Nephron progenitor cell (in vitro differentiated cells): ENCODE measurements around the gene ACVR1C.

Experiments
- DNase-seq: peaks from one replicate; pipeline ENCODE4 v3.0.0; 2021
- H3K27ac Mint-ChIP-seq: 2 replicates; pipeline ENCODE4 v1.8.0; 2021; ENCODE audit warnings: mild to moderate bottlenecking, moderate library complexity, mixed read lengths
- H3K27me3 Mint-ChIP-seq: 2 replicates; pipeline ENCODE4 v1.8.0; 2021; ENCODE audit warnings: mild to moderate bottlenecking, low read depth, mixed read lengths; ENCODE audit not compliant: poor library complexity
- H3K36me3 Mint-ChIP-seq: 2 replicates; pipeline ENCODE4 v1.8.0; 2021; ENCODE audit warnings: low read depth, mixed read lengths
- H3K4me1 Mint-ChIP-seq: 2 replicates; pipeline ENCODE4 v1.8.0; 2021; ENCODE audit warnings: mixed read lengths
- H3K4me3 Mint-ChIP-seq: 2 replicates; pipeline ENCODE4 v1.8.0; 2021; ENCODE audit warnings: mild to moderate bottlenecking, moderate library complexity, mixed read lengths
- H3K9me3 Mint-ChIP-seq: 2 replicates; pipeline ENCODE4 v1.8.0; 2021; ENCODE audit warnings: mild to moderate bottlenecking, moderate library complexity, mixed read lengths
- CTCF ChIP-seq: fragments of 200-600 bp; sonication (generic); IDR thresholded peaks from 2 replicates; pipeline ENCODE4 v1.5.0; 2021; ENCODE audit warnings: antibody characterized with exemption

Gene ACVR1C

GRCh38 chr2:157628477-157629415 is at the start of gene ACVR1C:
Gene ACVR1C, minus strand, starts transcription at chr2:157628864. Its CDS starts 220 bp downstream, at chr2:157628644.
- Mint-ChIP-seq H3K4me1 (peaks cover 6% of the 10 kb centered on the region), H3K27ac (no peak within 1 kb of the TSS), H3K36me3 (no peaks in the 10 kb centered on the region), H3K9me3 (no peaks in the 10 kb centered on the region), H3K4me3 (peak within 1 kb of the TSS; percentile 89), H3K27me3 (peaks cover 39% of the 10 kb centered on the region)
- peak; percentile 64 for TF ChIP-seq CTCF
- DNase-seq, result peak; percentile 79

GRCh38 chr2:157677941-157678340 is 49.3 kb upstream of the ACVR1C start:
- no peak for TF ChIP-seq CTCF
- H3K27ac Mint-ChIP-seq, result no peak overlapping the region
- H3K4me1 Mint-ChIP-seq, result no peaks in the 10 kb centered on the region
- no peaks in the 10 kb centered on the region for H3K36me3 Mint-ChIP-seq
- no peak overlapping the region for H3K4me3 Mint-ChIP-seq
- H3K27me3 Mint-ChIP-seq, result peaks cover 19% of the 10 kb centered on the region
- no peak for DNase-seq
- H3K9me3 Mint-ChIP-seq, result no peaks in the 10 kb centered on the region

- no peak for TF ChIP-seq CTCF
- H3K4me3 Mint-ChIP-seq, result no peak overlapping the region
These were observed 43.5 kb upstream of the ACVR1C start for GRCh38 chr2:157672129-157672528.

GRCh38 chr2:157662401-157662800 is 33.7 kb upstream of the ACVR1C start:
- H3K4me1 Mint-ChIP-seq, result no peaks in the 10 kb centered on the region
- H3K9me3 Mint-ChIP-seq, result no peaks in the 10 kb centered on the region
- H3K36me3 Mint-ChIP-seq, result no peaks in the 10 kb centered on the region
- no peaks in the 10 kb centered on the region for H3K27me3 Mint-ChIP-seq
- no peak overlapping the region for H3K27ac Mint-ChIP-seq
- no peak for TF ChIP-seq CTCF
- no peak overlapping the region for H3K4me3 Mint-ChIP-seq
- DNase-seq, result no peak

More at GRCh38 chr2:157672129-157672528, 43.5 kb upstream of the ACVR1C start:
- H3K36me3 Mint-ChIP-seq, result no peaks in the 10 kb centered on the region
- DNase-seq, result no peak
- no peak overlapping the region for H3K27ac Mint-ChIP-seq
- H3K27me3 Mint-ChIP-seq, result peaks cover under 1% of the 10 kb centered on the region
- no peaks in the 10 kb centered on the region for H3K9me3 Mint-ChIP-seq
- no peaks in the 10 kb centered on the region for H3K4me1 Mint-ChIP-seq

- no peak for DNase-seq
- no peaks in the 10 kb centered on the region for H3K9me3 Mint-ChIP-seq
- H3K36me3 Mint-ChIP-seq, result no peaks in the 10 kb centered on the region
These were observed 33.1 kb upstream of the ACVR1C start for GRCh38 chr2:157661776-157662175.

More at GRCh38 chr2:157661776-157662175, 33.1 kb upstream of the ACVR1C start:
- H3K4me3 Mint-ChIP-seq, result no peak overlapping the region
- no peak for TF ChIP-seq CTCF
- H3K27me3 Mint-ChIP-seq, result no peaks in the 10 kb centered on the region
- H3K4me1 Mint-ChIP-seq, result no peaks in the 10 kb centered on the region
- H3K27ac Mint-ChIP-seq, result no peak overlapping the region
